ENCODE data around the gene CTBP2.

CTBP2 gene

DNA sequence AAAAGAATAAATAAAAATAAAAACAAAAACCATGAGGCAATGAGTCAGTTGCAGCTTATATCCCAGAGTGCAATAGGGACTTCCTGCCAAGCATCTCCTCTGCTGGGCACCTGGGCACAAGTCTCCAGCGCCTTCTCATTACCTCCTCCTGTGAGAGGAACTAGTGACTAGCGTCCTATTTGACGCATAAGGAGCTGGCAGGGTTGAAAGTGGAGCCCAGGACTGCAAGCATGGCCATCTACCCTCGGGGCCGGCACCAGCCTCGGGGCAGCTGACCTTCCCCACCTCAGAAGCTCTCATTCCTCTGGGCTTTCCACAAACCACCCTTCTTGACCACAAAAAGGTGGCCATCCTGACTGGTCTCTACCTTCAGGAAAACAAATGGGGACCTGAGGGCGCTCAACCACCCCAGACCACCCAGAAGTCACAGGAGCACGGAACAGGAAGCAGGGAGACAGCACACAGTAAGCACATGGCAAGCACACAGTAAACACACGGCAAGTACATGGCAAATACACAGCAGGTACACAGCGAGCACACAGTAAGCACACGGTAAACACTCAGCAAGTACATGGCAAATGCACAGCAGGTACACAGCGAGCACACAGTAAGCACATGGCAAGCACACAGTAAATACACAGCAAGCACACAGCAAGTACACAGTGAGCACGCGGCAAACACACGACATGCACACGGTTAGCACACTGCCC, 19.1 kb downstream of the CTBP2 start:
- DNase-seq, result no peak

DNA sequence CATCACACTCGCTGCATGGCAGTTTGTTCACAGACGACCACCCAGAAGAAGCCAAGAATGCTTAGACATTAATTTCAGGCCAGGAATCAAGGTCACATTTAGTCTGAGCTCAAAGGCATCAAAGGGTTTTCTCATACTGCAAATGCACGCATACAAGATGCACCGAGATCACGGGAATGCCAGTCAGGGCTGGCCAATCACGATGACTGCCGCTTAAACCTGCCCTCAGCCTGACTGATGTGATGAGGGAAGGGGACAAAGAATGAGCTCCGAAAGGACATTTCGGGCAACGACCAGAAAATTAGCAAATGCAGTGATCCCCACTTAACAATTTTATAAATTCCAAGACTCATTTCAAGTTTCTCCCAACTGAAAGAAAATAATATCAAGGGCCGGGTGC, 20.2 kb downstream of the CTBP2 start:
- no peak for DNase-seq

DNA sequence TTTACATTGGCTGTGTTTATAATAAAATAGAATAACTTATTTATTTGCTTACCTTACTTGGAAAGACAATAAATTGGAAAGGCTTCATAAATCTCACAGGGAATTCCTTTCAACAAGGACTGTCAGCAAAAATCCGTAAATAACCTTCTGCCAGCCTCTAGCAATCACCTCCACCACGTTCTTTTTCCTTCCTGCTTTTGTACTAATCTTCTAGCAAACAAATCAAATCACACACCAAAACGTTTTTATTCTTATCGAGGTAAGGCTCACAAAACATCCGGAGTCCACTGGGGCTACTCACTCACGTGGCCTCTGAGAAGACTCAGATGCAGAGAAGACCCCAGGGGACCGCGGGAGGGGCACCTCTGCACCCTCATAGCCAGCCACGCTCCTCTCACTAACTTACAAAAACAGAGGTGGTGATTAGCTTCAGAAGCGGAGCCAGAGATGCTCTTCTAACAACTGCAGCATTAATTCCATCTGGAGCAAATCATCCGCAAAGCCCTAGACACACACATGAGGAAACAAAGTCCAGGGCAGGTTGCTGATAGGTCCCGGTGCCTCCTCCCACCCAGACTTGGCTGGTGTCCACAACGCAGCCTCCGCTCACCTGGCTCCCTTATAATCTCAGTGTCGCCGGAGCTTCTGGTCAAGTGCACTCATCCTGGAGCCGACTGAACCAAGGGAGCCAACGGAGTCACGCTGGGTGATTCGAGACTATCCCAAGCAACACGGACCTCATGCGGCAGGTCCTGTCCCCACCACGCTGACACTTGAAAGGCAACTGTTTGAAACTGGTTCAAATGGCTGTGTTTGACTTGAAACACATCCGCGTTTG, 22.5 kb downstream of the CTBP2 start:
- DNase-seq, result no peak

DNA sequence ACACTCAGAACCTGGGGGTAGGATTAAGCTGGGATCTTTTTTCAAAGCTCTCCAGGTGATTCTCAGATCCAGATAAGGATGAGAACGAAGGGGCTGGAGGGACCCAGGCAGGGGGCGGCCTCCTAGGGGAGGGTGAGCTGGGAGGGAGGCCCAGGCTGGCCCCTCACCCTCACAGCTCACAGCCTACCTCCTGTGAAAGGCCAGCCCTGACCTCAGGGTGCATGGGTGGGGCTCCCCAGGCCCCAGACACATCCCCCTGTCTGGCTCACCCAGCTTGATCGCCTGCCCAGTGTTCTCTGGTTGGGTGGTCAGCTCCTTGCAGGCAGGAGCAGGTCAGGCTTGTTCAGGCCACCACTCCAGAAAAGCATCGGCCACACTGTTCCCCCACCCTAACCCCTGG, 24.3 kb downstream of the CTBP2 start:
- no peak for DNase-seq

DNA sequence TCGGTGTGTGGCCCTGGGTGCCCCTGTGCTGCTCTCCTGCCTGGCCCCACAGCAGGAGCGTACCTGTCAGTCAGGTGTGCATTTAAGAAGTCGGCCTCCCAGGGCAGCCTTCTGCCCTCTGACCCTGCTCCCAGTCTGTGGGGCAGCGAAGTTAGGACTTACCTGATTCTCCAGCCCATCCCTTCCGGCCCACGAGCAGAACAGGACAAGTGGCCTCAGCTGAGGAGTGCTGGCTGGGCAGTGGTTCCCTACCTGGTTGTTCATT, 24.7 kb downstream of the CTBP2 start:
- DNase-seq, result no peak

DNA sequence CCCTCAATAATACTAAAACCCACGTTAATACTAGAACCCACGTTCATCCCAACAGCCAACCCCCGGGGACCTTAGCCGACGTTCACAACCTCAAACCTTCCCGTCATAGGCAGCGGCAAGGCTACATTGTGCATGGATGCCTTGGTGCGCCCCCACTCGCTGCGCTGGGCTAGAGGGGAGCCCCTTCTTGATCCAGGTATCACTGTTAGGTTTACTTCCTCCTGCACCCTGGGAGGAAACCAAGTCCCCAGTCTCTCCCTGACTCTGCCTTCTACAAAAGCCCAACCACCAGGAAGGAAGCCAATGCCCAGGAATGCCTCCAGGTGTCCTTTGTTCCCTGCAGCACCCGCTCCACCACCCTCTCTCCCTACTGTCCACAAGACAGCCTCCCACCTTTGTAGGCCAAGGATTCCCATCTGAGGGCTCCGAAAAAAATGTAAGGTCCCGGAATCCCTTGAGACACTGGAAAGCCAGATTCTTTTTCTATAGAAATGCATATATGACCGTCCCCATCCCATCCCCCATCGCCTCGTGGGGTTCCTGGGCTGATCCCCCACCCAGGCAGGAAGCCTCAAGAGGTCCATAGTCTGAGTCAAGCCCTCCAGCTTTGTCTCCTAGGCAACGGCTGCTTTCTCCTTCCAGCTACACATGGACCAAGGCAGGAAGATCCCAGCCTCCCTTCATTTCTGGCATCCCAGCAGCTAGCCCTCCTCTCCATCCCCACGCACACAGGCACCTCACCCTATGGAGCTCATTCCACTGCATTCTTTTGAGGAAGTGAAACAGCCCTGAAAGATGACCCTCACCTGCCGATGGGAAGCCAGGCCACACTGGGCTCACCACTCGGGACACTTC, 25.2 kb downstream of the CTBP2 start:
- DNase-seq, result no peak

DNA sequence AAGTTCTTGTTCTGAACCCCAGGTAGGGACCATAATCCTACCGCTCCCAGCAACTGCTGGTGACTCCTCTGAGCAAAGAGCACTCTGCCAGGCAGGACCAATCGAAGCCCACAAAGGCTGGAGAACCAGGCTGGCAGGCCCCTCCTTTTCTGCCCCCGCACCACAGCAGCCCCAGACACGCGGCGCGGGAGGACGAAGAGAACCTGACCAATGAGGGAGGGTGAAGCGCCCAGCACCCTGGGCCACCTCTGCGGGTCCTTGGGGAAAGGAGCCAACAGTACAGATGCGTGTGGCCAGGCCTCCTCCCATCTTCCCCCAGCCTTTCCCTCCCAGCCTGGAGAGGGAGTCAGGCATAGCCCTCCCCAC, 25.9 kb downstream of the CTBP2 start:
- DNase-seq, result no peak

DNA sequence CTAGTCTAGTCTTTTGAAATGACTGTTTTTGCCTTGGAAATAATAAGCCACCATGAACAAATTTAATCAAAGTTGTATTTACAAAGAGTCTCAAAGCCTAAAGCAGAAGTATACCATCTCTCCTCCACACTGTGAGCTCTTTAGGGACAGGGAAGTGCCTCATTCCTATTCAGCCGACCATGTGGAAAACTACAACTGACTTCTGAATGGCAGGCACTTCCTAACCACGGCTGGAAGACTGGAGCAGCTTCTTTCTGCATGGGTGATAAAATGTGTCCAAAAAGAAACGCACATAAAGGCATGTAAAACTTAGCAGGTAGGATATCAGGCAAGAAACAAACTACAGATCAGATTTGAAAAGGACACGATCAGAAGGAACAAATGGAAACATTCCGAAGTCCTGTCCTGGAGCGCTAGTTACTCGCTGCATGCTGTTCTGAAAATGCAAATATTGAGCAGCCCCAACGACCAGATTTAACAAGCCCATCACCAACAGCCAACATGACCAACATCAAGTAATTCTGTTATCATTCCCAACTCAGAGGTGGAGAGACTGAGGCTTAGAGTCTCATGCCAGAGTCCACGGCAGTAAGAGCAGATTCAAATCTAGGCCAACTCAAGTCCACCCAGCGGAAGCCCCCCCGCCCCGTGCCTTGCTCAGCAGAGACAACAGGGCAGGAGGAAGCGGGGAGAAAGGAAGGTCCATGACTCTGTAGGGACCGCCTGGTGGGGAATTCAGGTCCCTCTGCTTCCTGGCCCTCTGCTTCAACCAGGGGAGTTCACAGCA, 26.5 kb downstream of the CTBP2 start:
- no peak for DNase-seq

DNA sequence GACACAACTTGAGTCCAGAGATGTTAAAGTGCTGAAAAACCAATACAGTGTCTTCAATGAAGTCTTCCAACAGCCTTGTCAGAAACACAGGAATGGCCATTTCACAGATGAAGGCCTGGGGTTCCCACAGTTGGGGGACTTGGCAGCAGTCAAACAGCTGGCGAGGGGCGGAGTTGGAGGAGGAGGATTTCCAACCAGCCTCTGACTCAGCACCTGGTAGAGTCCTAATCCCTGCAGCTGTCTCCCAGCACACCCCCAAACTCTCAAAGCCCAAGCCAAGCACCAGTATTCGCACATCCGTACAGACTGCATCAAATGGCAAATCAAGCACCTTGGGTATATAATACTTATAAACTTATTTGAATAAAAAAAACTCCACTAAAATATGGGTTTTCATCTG, 28.0 kb downstream of the CTBP2 start:
- DNase-seq, result no peak

DNA sequence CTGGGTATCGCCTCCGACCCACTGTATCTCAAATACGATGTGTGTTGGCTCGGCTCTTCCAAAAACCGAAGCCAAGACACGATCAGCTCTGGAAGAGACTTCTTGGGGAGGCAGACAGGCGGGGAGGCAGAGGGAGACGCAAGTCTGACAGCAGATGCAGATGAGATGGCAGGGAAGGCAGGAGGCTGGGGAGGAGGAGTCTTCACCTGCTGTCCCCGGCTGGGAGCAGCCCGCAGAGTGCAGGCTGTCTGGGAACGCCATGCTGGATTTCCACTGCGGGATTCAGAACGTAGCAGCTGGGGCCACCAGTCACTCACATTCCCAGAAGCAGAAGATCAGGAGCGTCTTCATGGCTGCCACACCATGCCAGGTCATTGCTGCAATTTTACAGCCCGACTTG, 29.4 kb downstream of the CTBP2 start:
- DNase-seq, result no peak

DNA sequence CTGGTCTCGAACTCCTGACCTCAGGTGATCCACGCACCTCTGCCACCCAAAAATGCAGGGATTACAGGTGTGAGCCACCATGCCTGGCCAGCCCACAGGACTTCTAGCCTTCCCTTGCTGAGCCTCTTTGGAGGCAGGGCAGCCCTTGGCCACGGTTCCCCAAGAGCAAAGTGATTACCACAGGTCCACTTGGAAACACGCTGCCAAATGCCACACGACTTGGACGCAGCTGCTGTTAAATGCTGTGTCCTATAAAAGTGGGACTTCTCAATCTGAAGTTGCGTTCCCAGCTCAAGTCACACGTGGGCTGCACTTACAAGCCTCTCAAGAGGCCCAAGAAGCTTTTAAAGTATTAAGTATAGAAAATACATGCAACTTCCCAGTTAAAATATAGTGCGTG, 30.1 kb downstream of the CTBP2 start:
- DNase-seq, result no peak

DNA sequence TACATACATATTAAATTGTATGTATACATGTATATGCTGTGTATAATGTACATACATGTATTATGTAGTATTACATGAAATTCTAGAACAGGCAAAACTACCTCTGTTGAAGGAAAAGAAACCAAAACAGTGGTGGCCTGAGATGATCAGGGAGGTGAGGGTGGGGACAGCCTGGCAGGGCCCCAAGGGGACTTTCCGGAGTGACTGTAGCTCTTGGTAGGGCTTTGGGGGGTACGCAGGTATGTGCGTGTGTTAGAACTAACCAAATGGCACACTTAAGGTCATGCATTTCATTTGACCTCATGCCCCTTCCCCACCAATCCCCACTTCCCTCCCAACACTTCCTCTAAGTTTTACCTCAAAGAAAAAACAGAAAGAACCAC, 31.3 kb downstream of the CTBP2 start:
- no peak for DNase-seq

DNA sequence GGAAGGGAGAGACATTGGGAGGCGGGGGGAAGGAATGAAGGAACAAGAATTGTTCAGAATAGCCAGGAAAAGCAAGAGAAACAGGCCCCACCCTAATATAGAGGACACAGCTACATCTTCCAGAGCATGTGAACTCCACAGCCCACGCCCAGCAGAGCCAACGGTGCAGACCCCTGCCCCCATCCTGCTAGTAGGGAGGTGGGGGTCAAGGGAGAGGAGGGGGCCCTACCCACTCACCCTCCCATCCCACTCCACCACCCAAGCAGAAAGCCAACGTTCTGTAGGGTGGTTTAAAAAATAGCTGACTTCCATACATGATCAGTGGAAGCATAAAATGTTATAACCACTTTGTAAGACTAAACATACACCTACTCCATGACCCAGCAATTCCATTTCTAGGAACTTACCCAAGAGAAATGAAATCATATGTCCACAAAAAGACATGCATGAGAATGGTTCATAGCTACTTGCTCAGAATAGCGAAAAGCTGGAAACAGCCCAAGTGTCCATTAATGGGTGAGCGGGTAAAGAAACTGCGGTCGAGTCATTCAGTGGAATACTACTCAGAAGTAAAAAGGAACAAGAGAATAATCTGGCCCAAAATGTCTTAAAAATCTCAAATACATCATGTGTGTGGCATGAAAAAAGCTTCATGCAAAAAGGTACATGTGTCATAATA, 31.8 kb downstream of the CTBP2 start:
- no peak for DNase-seq

DNA sequence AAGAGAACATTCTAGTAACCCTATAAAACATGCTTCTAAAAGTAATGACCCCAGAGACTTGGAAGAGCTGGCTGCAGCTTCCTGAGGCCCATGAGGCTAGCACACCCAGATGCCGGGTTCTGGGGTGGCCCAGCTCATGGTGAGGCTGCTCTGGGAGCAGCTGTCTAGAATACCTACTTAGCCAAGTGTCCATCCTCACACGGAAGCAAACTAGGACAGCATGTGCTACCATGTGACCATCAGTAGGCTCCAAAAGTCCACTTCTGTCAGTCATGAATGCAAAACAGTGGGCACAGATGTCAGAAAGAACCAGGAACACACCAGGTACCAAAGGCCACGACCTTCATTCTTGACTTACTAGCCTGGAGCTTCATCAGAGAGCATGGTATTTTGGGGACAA, 32.4 kb downstream of the CTBP2 start:
- DNase-seq, result no peak

DNA sequence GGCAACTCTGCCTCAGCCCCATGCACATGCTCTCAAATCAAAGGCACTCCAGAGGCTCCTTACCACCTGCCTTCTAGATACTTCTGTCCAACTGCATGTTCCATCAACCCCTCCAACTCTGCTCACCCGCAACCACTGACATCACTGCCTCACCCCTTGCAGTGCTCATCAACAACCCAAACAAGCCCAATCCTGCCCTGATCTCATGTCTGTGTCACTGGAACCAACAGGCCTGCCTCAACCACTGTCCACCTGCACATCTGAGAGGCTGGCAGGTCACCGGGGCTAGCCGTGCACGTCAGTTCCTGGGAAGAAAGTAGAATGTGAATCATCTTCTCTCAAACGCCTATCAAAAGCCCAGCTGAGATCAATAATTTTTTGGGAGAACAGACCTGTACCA, 33.3 kb downstream of the CTBP2 start:
- no peak for DNase-seq

DNA sequence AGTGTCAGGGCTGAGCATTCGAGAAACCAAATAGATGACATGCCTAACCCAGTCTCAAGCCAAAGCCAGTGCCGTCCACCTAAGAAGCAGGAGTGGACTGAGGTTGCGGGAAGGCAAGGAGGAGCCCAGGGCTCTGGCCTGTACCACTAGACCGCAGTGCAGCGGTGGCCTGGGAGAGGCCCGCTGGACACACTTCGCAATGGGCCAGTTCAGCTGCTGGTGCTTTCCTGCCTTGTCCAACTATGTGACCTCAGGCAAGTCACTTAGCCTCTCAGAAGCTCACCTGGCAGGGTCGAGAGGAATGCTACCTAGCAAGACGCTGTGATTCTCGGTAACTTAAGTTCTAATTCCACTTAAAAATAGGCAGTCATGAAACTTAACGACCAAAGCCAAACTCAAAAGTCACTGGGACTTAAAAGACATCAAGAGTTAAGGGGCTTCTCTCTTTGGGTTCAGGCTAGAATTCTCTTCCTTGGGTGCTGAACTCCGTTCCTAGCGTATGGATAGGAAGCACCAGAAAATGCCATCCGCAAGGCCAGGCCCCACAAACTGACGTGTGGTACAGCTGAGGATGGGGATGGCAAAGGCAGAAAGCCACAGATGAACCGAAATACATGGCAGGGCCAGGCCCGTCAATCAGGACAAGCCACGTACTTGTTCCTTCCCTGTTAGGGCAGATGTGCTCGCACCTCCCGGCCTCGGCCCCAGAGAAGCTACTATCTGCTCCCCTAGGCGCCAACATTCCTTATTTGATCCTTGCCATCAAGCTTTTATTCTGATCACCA, 34.2 kb downstream of the CTBP2 start:
- no peak for DNase-seq

DNA sequence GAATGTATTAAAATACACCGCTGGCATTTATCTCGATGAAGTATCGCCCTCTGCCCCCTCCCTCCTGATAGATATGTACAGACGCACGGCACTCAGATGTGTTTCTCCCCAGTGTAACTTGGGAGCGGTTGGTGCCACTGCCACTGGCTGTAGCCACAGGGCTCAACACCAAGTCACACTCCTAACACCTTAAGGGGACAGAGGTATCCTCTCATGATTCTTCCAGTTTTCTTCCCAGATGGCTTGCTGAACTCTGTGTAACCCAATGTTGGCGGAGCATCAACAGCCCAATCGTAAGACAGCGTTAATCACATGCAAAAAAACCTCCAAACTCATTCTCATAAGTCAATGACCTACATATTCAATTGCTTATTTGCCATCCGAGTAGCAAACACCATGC, 35.5 kb downstream of the CTBP2 start:
- DNase-seq, result no peak

DNA sequence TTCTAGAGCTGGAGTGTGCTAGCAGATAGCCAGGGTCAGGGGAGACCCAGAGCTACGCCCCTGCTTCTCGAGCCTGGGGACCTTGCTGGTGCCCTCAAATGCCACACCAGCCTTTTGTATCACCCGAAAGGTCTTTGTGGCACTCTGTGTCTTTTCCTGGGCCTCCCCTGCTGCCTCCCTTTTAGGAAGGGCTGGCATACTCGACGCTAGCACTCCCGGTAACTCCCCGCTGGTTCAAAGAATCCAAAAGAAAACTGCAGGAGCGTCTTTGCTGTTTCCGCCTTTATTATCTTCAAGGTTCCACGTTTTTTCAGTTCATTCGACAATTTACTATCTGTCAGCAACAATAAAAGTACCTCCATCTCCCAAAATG, 36.3 kb downstream of the CTBP2 start:
- no peak for DNase-seq

DNA sequence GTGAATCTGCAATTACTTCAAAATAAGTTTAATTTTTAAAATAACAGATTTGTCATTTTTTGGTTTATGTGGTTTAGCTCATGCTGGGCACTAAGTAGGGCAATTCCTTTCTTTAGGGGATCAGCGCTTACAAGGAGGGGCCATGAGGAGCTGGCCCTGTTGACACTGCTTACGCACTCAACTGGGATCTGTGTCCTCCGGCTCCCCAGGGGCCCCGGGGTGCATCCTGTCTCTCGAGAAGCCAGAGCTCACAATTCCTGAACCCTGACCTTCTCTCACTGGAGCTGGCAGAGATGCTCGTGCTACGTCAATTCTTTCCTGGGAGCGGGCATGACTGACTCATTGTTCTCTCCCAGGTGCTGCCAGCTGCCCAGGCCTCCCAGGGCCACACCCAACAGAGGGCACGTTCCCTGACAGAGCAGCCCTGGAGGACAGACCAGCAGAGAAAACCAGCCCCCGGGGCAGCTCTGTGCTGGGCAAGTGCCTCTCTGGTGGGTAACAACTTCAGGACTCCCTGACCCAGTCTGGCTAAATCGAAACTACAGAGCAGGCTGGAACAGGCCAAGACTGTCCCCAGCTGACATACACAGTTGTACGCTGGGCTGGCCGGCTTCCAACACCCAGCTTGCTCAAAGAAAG, 36.8 kb downstream of the CTBP2 start:
- peak; percentile 62 for DNase-seq

DNA sequence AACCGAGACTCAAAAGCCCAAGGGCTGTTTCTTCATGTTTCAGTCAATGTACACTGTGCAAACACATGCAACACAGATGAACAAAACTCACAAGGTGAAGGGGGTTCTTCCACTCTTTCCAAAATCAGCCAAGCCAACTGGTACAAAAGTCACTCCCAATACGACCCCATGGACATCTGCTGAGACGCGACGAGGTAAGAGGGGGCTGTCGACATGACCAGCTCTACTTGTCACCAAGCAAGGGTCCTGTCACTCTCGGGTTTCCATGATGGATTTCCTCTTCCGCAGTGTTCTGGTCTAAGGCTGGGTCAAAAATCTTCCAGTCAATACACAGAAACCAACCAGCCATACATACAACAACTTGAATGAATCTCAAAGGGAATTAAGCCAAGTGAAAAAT, 37.8 kb downstream of the CTBP2 start:
- DNase-seq, result no peak

DNA sequence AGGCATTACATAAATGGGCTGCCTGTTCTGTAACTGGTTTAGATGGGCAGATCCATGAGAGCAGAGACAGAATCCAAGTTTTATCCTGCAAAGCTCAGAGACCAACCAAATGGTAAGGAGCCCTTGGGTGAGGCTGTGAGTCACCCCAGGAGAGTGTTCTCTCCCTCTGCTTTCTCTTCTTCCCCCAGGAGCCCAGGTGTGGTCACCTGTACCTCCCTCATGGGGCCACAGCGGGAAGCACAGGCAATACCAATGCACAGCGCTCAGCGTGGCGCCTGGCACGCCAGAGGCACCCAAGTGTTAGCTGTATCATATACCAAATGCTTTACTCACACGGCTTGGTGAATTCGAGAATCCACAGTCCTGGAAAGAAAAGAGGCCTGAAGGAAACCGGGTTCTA, 39.4 kb downstream of the CTBP2 start:
- DNase-seq, result no peak

Measured in NCI-H748 treated with DMSO at 0.1 percent for 48 hours (cell line).